ENCODE data around the gene LRRC38.

DNA sequence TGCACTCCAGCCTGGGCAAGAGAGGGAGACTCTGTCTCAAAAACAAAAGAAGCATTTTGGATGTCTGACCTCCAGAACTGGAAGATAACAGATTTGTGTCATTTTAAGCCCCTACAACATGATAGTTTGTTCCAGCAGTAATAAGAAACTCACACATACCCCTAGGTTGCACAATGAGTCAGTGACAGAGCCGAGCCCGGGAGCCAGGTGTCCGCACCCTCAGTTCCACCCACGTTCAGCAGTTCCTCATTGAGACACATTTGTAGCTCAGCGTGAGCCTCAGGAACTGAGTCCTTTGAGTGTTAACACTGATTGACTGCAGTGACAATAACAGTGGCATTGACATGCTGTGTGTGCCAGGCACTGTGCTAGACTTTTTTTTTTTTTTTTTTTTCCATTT is 19.8 kb downstream of the LRRC38 start:
- no peak for TF ChIP-seq POLR2A (IDR thresholded peaks at IDR 0.05)
- TF ChIP-seq POLR2AphosphoS5 (IDR thresholded peaks at IDR 0.05): no peak
- no peak for TF ChIP-seq EP300 (IDR thresholded peaks at IDR 0.05)

All from upper lobe of left lung (tissue), 4 donors.